GM12864 (cell line): Measurements from ENCODE around the gene NT5C.

Source experiments
- DNase-seq: peaks from one replicate; pipeline ENCODE4 v3.0.0-alpha.2; 2011; ENCODE audit warnings: low read depth
- H3K4me3 ChIP-seq: 2 replicates; pipeline ENCODE4 v1.5.1; 2011; ENCODE audit warnings: mild to moderate bottlenecking, low read depth, low read length, control low read depth
- CTCF ChIP-seq: IDR thresholded peaks from 2 replicates; pipeline ENCODE4 v1.5.1; 2011; ENCODE audit warnings: low read depth, mild to moderate bottlenecking, moderate library complexity, low read length, control low read depth, inconsistent platforms; ENCODE audit errors: missing control alignments

Gene NT5C

GRCh38 chr17:75081611-75082540, 49.7 kb downstream of the NT5C start:
- DNase-seq: no peak
- H3K4me3 ChIP-seq: no peak overlapping the region
- no peak for TF ChIP-seq CTCF
